ENCODE data around the gene AGMO. TPM values are rescaled to one million over a fixed set of nuclear protein-coding genes. Genes with fewer than 3 reads are reported as not detected.

AGMO gene
- total RNA-seq, 1 donor from 2014 or later, result not detected

- intact Hi-C loops (cut with micrococcal nuclease), result no loop called here
These were observed 324.9 kb downstream of the AGMO start for GRCh38 chr7:15236952-15237351.

GRCh38 chr7:15234431-15234830, 327.4 kb downstream of the AGMO start:
- intact Hi-C loops (cut with micrococcal nuclease), result no loop called here

GRCh38 chr7:15228831-15229230, 333.0 kb downstream of the AGMO start:
- intact Hi-C loops (cut with micrococcal nuclease), result no loop called here

- intact Hi-C loops (cut with micrococcal nuclease), result no loop called here
These were observed 335.8 kb downstream of the AGMO start for GRCh38 chr7:15225981-15226380.

GRCh38 chr7:15219758-15220157, 342.1 kb downstream of the AGMO start:
- intact Hi-C loops (cut with micrococcal nuclease), result no loop called here

GRCh38 chr7:15218261-15218660, 343.6 kb downstream of the AGMO start:
- intact Hi-C loops (cut with micrococcal nuclease), result no loop called here

GRCh38 chr7:15215616-15216015, 346.2 kb downstream of the AGMO start:
- intact Hi-C loops (cut with micrococcal nuclease), result no loop called here

- intact Hi-C loops (cut with micrococcal nuclease), result no loop called here
These were observed 346.8 kb downstream of the AGMO start for GRCh38 chr7:15214976-15215375.

GRCh38 chr7:15213093-15213492, 348.7 kb downstream of the AGMO start:
- intact Hi-C loops (cut with micrococcal nuclease), result no loop called here

GRCh38 chr7:15209429-15209828, 352.4 kb downstream of the AGMO start:
- intact Hi-C loops (cut with micrococcal nuclease), result no loop called here

GRCh38 chr7:15204421-15204820, 357.4 kb downstream of the AGMO start:
- intact Hi-C loops (cut with micrococcal nuclease), result no loop called here

- intact Hi-C loops (cut with micrococcal nuclease), result no loop called here
These were observed 362.3 kb downstream of the AGMO start for GRCh38 chr7:15199482-15199881.

- intact Hi-C loops (cut with micrococcal nuclease), result no loop called here
These were observed 364.5 kb downstream of the AGMO start for GRCh38 chr7:15197042-15197977.

GRCh38 chr7:15178065-15178464, 383.8 kb downstream of the AGMO start:
- intact Hi-C loops (cut with micrococcal nuclease), result no loop called here

- intact Hi-C loops (cut with micrococcal nuclease), result no loop called here
These were observed 385.7 kb downstream of the AGMO start for GRCh38 chr7:15176089-15176488.

GRCh38 chr7:15175152-15175551, 386.7 kb downstream of the AGMO start:
- intact Hi-C loops (cut with micrococcal nuclease), result no loop called here

- intact Hi-C loops (cut with micrococcal nuclease), result no loop called here
These were observed 387.3 kb downstream of the AGMO start for GRCh38 chr7:15174485-15174884.

GRCh38 chr7:15168489-15168888, 393.3 kb downstream of the AGMO start:
- intact Hi-C loops (cut with micrococcal nuclease), result no loop called here

GRCh38 chr7:15167912-15168311, 393.9 kb downstream of the AGMO start:
- intact Hi-C loops (cut with micrococcal nuclease), result no loop called here

- intact Hi-C loops (cut with micrococcal nuclease), result no loop called here
These were observed 395.2 kb downstream of the AGMO start for GRCh38 chr7:15166620-15167019.

GRCh38 chr7:15159261-15159660, 402.6 kb downstream of the AGMO start:
- intact Hi-C loops (cut with micrococcal nuclease), result no loop called here

GRCh38 chr7:15158141-15158810, 403.5 kb downstream of the AGMO start:
- intact Hi-C loops (cut with micrococcal nuclease), result no loop called here

All from T-helper 2 cell treated with Interferon-gamma antibody and Interleukin-4, amounts not matched to agents 100 ng/mL and 5 ng/mL, for 36 hours (primary cell).